Smooth muscle cell (in vitro differentiated cells): ENCODE results near the gene SMNDC1. TPM values are rescaled to one million over a fixed set of nuclear protein-coding genes. Genes with fewer than 3 reads are reported as not detected.

Experiments
- DNase-seq: peaks from one replicate; lab custom pipeline; 2025; ENCODE audit not compliant: unreplicated experiment; lab: John Stamatoyannopoulos, UW
- H2AFZ ChIP-seq: fragments of 200-600 bp; sonication (generic); 2 replicates; pipeline ENCODE4 v1.6.0; 2016; ENCODE audit warnings: antibody characterized with exemption, low read depth, mild to moderate bottlenecking
- H3F3A ChIP-seq: fragments of 200-600 bp; sonication (generic); 2 replicates; pipeline ENCODE4 v1.6.0; 2017; ENCODE audit warnings: antibody characterized with exemption, low read depth
- H3K27ac ChIP-seq: fragments of 200-600 bp; sonication (generic); 2 replicates; pipeline ENCODE4 v1.5.1; 2016; ENCODE audit warnings: low read depth, mild to moderate bottlenecking
- H3K27me3 ChIP-seq: fragments of 200-600 bp; sonication (generic); 2 replicates; pipeline ENCODE4 v1.6.1; 2016; ENCODE audit warnings: low read depth, mild to moderate bottlenecking
- H3K36me3 ChIP-seq: fragments of 200-600 bp; sonication (generic); 2 replicates; pipeline ENCODE4 v1.5.1; 2016; ENCODE audit warnings: low read depth
- H3K4me1 ChIP-seq: fragments of 200-600 bp; sonication (generic); 2 replicates; pipeline ENCODE4 v1.5.1; 2016; ENCODE audit warnings: low read depth
- H3K4me2 ChIP-seq: fragments of 200-600 bp; sonication (generic); 2 replicates; pipeline ENCODE4 v1.6.0; 2016; ENCODE audit warnings: mild to moderate bottlenecking
- H3K4me3 ChIP-seq: fragments of 200-600 bp; sonication (generic); 2 replicates; pipeline ENCODE4 v1.5.1; 2016; ENCODE audit warnings: mild to moderate bottlenecking
- H3K79me2 ChIP-seq: fragments of 200-600 bp; sonication (generic); 2 replicates; pipeline ENCODE4 v1.6.0; 2016; ENCODE audit warnings: low read depth, mild to moderate bottlenecking
- H3K9ac ChIP-seq: fragments of 200-600 bp; sonication (generic); 2 replicates; pipeline ENCODE4 v1.6.0; 2016; ENCODE audit warnings: low read depth
- H3K9me3 ChIP-seq: fragments of 200-600 bp; sonication (generic); replicated peaks from 2 replicates; pipeline ENCODE4 v1.5.1; 2016; ENCODE audit warnings: low read depth
- H4K20me1 ChIP-seq: fragments of 200-600 bp; sonication (generic); 2 replicates; pipeline ENCODE4 v1.6.0; 2016; ENCODE audit warnings: low read depth
- CTCF ChIP-seq: fragments of 200-600 bp; sonication (generic); IDR thresholded peaks from 2 replicates; pipeline ENCODE4 v1.5.1; 2017; ENCODE audit warnings: borderline replicate concordance, mild to moderate bottlenecking, antibody characterized with exemption; ENCODE audit not compliant: insufficient read depth, poor library complexity, severe bottlenecking
- WGBS: methylation state at CpG from one replicate; pipeline ENCODE4 v1.1.7; 2016; ENCODE audit warnings: low lambda C conversion rate; 5-methylcytosine and 5-hydroxymethylcytosine counted together
- polyA plus RNA-seq: library from polyadenylated mRNA; unstranded; fragments of >200 nt; fragmentation: Nextera tagmentation; extraction: Ambion mirVana; gene quantifications from 2 replicates; pipeline ENCODE4 v1.2.1, GENCODE V29; 2016
- total RNA-seq: library from RNA; depleted of rRNA; stranded (reverse); fragments of >200 nt; gene quantifications from 2 replicates; pipeline ENCODE4 v1.2.3, GENCODE V29; 2014

The SMNDC1 gene
- total and polyA plus RNA-seq, 2 experiments from 2014 or later, result 17.7 to 22.2 TPM

DNA sequence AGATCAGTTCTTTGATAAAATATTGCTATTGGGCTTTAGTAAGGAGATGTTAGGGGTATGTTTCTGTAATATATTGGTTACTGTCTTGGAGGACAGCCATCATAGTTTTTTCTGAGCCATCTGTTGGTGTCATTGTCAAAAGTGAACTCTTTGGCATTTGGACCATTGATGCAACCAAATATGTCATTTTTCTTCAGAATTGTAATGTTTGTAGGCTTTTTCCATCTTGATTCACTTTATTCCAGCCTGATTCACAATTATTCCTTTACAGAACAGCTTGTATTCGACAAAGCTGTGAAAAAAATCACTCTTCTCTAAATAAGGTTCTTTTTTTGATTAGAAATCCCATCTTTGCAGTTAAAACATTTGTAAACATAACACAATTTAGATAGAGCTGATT, 37.4 kb downstream of the SMNDC1 start:
- 96% methylated on average over 1 of the region's 1 CpG for WGBS
- no peak for DNase-seq
- peaks cover 3% of the 10 kb centered on the region for H3K4me1 ChIP-seq

GRCh38 chr10:110265573-110266193, 39.0 kb downstream of the SMNDC1 start:
- H3K4me3 ChIP-seq, result no peak overlapping the region
- H3K9me3 ChIP-seq, result no peaks in the 10 kb centered on the region
- no peak for TF ChIP-seq CTCF
- no peaks in the 10 kb centered on the region for H3K36me3 ChIP-seq
- DNase-seq, result no peak
- peaks cover 3% of the 10 kb centered on the region for H3K4me1 ChIP-seq
- no peak overlapping the region for H3K9ac ChIP-seq
- peaks cover 88% of the 10 kb centered on the region for H4K20me1 ChIP-seq
- no peaks in the 10 kb centered on the region for H3K27me3 ChIP-seq
- no peak overlapping the region for H3K4me2 ChIP-seq
- 90% methylated on average over 4 of the region's 4 CpGs for WGBS
- no peaks in the 10 kb centered on the region for H3K79me2 ChIP-seq
- H3K27ac ChIP-seq, result no peak overlapping the region
- H2AFZ ChIP-seq, result no peak overlapping the region
- no peaks in the 10 kb centered on the region for H3F3A ChIP-seq

More for the DNA sequence above, 37.4 kb downstream of the SMNDC1 start:
- Histone ChIP-seq H3K9ac (no peak overlapping the region), H3K4me3 (no peak overlapping the region), H3K27ac (no peak overlapping the region), H3K4me2 (no peak overlapping the region), H3K9me3 (no peaks in the 10 kb centered on the region), H3K27me3 (no peaks in the 10 kb centered on the region), H3K36me3 (no peaks in the 10 kb centered on the region), H3F3A (no peaks in the 10 kb centered on the region), H3K79me2 (no peaks in the 10 kb centered on the region), H4K20me1 (peaks cover 95% of the 10 kb centered on the region), H2AFZ (no peak overlapping the region)
- TF ChIP-seq CTCF, result no peak

DNA sequence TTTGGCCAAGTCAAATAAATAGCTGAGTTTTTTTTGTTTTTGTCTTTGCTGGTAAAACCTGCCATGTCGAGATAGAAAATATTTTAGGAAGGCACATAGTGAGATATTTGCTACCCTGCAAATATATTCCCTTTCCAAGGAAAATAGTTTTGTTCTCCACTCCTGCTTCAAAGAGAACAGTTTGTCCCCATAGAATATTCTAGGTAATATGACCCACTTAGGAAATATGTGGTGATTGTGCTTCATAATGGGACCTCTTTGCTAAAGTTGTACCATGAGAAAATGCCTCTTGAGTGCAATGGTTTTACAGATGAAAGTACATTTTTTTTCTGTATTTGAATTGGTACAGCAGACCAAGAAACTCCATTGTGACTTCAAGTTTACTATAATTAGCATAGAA, 41.6 kb downstream of the SMNDC1 start:
- 87% methylated on average over 1 of the region's 1 CpG for WGBS
- TF ChIP-seq CTCF, result no peak

More for the DNA sequence above, 41.6 kb downstream of the SMNDC1 start:
- H3K9me3 ChIP-seq, result no peaks in the 10 kb centered on the region
- H3K27ac ChIP-seq, result no peak overlapping the region
- DNase-seq, result no peak
- H3K4me3 ChIP-seq, result no peak overlapping the region
- H3K27me3 ChIP-seq, result no peaks in the 10 kb centered on the region
- no peak overlapping the region for H3K9ac ChIP-seq
- peaks cover 82% of the 10 kb centered on the region for H4K20me1 ChIP-seq
- no peaks in the 10 kb centered on the region for H3F3A ChIP-seq
- H2AFZ ChIP-seq, result no peak overlapping the region
- no peak overlapping the region for H3K4me2 ChIP-seq
- no peaks in the 10 kb centered on the region for H3K79me2 ChIP-seq
- H3K36me3 ChIP-seq, result no peaks in the 10 kb centered on the region
- H3K4me1 ChIP-seq, result no peaks in the 10 kb centered on the region
